Endothelial cell of umbilical vein (primary cell): ENCODE results near the gene HMG20A. TPM values are rescaled to one million over a fixed set of nuclear protein-coding genes. Genes with fewer than 3 reads are reported as not detected.

Source experiments
- BruUV-seq: library from RNA; stranded (reverse); fragments of 400-500 nt; replicated peaks from 2 replicates; lab custom pipeline; 2021; lab: Mats Ljungman, UMichigan
- CTCF ChIA-PET: fragments of 300-600, 350-600 bp; sonication (Branson Sonifier 250); formaldehyde crosslinking; loops from one replicate; lab custom pipeline; 2021; ENCODE audit warnings: antibody characterized with exemption, inconsistent platforms; lab: Charles Lee
- POLR2A ChIA-PET: fragments of 300-600, 350-600 bp; sonication (Branson Sonifier 250); formaldehyde crosslinking; loops from one replicate; lab custom pipeline; 2021; ENCODE audit warnings: antibody characterized with exemption, inconsistent platforms; lab: Charles Lee
- DNase-seq: peaks from one replicate; pipeline ENCODE4 v3.0.0-alpha.2; 2011; ENCODE audit warnings: low read depth, low spot score
- FAIRE-seq: peaks from 2 replicates; lab custom pipeline; 2011; peaks lifted over from hg19 to GRCh38; lab: Jason Lieb, UNC
- H2AFZ ChIP-seq: 2 replicates; pipeline ENCODE4 v1.6.0; 2012; ENCODE audit warnings: low read depth, low read length, control low read depth, inconsistent platforms
- H3K27ac ChIP-seq: 2 replicates; pipeline ENCODE4 v1.5.1; 2011; ENCODE audit warnings: low read depth, mild to moderate bottlenecking, control low read depth, low read length, moderate library complexity; ENCODE audit not compliant: insufficient read depth
- H3K27me3 ChIP-seq, 2 experiments: 2 replicates each; pipeline versions ENCODE4 v1.6.0 to v1.6.1; 2011; ENCODE audit warnings: low read length in 2 of 2, mixed read lengths in 1 of 2; ENCODE audit not compliant: control insufficient read depth in 2 of 2, insufficient read depth in 2 of 2
- H3K36me3 ChIP-seq, 2 experiments: 2 replicates in 1 of 2; 3 replicates in 1 of 2; pipeline ENCODE4 v1.5.1; 2011; ENCODE audit warnings: low read length in 2 of 2, mild to moderate bottlenecking in 1 of 2, moderate library complexity in 1 of 2; ENCODE audit not compliant: control insufficient read depth in 2 of 2, insufficient read depth in 2 of 2; ENCODE audit errors: extremely low read depth in 1 of 2
- H3K4me1 ChIP-seq: 3 replicates; pipeline ENCODE4 v1.5.1; 2011; ENCODE audit warnings: mild to moderate bottlenecking, low read length; ENCODE audit not compliant: control insufficient read depth, insufficient read depth; ENCODE audit errors: extremely low read depth
- H3K4me2 ChIP-seq: 2 replicates; pipeline ENCODE4 v1.6.1; 2011; ENCODE audit warnings: low read length, control low read depth, mixed read lengths; ENCODE audit not compliant: insufficient read depth
- H3K4me3 ChIP-seq, 3 experiments: fragments of 200-600 bp in 1 of 3; sonication (generic), shearing (Covaris generic) in 1 of 3; replicated peaks in 1 of 3; 2 replicates each; pipeline ENCODE4 v1.5.1; 2011 to 2016; ENCODE audit warnings: control low read depth in 3 of 3, low read length in 3 of 3, mild to moderate bottlenecking in 2 of 3, inconsistent platforms in 1 of 3, low read depth in 1 of 3, moderate library complexity in 1 of 3; ENCODE audit not compliant: insufficient read depth in 1 of 3
- H3K79me2 ChIP-seq: 2 replicates; pipeline ENCODE4 v1.6.0; 2012; ENCODE audit warnings: low read length, inconsistent platforms; ENCODE audit not compliant: control insufficient read depth, insufficient read depth
- H3K9ac ChIP-seq: replicated peaks from 2 replicates; pipeline ENCODE3; 2011; ENCODE audit warnings: low read length, control low read depth; ENCODE audit not compliant: insufficient read depth; ENCODE audit errors: extremely low read depth
- H3K9me1 ChIP-seq: replicated peaks from 3 replicates; pipeline ENCODE4 v1.6.0; 2011; ENCODE audit warnings: mild to moderate bottlenecking, low read length; ENCODE audit not compliant: control insufficient read depth, insufficient read depth; ENCODE audit errors: extremely low read depth
- H3K9me3 ChIP-seq: replicated peaks from 2 replicates; pipeline ENCODE4 v1.5.1; 2012; ENCODE audit warnings: low read length, inconsistent platforms; ENCODE audit not compliant: control insufficient read depth, insufficient read depth
- H4K20me1 ChIP-seq: replicated peaks from 2 replicates; pipeline ENCODE3; 2011; ENCODE audit warnings: mild to moderate bottlenecking, low read length; ENCODE audit not compliant: control insufficient read depth, insufficient read depth; ENCODE audit errors: extremely low read depth
- EZH2 ChIP-seq: IDR thresholded peaks from 2 replicates; pipeline ENCODE4 v1.6.1; 2012; ENCODE audit warnings: borderline replicate concordance, low read depth, mild to moderate bottlenecking, moderate library complexity, low read length, inconsistent platforms; ENCODE audit not compliant: severe bottlenecking
- FOS ChIP-seq: IDR thresholded peaks from 2 replicates; pipeline ENCODE4 v1.6.1; 2011; ENCODE audit warnings: mild to moderate bottlenecking, low read length, moderate library complexity, borderline replicate concordance; ENCODE audit not compliant: insufficient read depth
- GATA2 ChIP-seq: IDR thresholded peaks from 2 replicates; pipeline ENCODE4 v1.7.0; 2011; ENCODE audit warnings: low read depth, mild to moderate bottlenecking, moderate library complexity, mixed read lengths, low read length; ENCODE audit not compliant: insufficient read length, insufficient read depth
- JUN ChIP-seq: IDR thresholded peaks from 2 replicates; pipeline ENCODE4 v1.6.1; 2011; ENCODE audit warnings: borderline replicate concordance, low read depth; ENCODE audit not compliant: insufficient read length, insufficient read depth
- MAX ChIP-seq: IDR thresholded peaks from 2 replicates; pipeline ENCODE4 v1.6.1; 2011; ENCODE audit not compliant: insufficient read depth, insufficient read length
- MYC ChIP-seq: IDR thresholded peaks from one replicate; pipeline ENCODE4 v1.6.1; 2011; ENCODE audit warnings: mild to moderate bottlenecking, low read depth, low read length
- POLR2A ChIP-seq: IDR thresholded peaks from 2 replicates; pipeline ENCODE4 v1.6.1; 2012; ENCODE audit warnings: low read depth, mild to moderate bottlenecking, control low read depth, low read length
- POLR2AphosphoS5 ChIP-seq: IDR thresholded peaks from 2 replicates; pipeline ENCODE4 v1.6.1; 2012; ENCODE audit warnings: low read depth, mild to moderate bottlenecking, control low read depth, low read length, moderate library complexity; ENCODE audit not compliant: insufficient read depth
- dilution Hi-C: fragments of 300-500 bp; cut with MboI; formaldehyde crosslinking; loops from one replicate; pipeline ENCODE4 v1.15.0; 2019; ENCODE audit warnings: low sequenced_read_pairs; ENCODE audit not compliant: extremely low pct_ligation_motif_present
- intact Hi-C: fragments of 100-400 bp; cut with micrococcal nuclease; formaldehyde crosslinking; loops from one replicate; pipeline ENCODE4 v1.10.0; 2022
- polyA plus RNA-seq, 4 experiments: library from polyadenylated mRNA; depleted of rRNA in 3 of 4; stranded (reverse) in 3 of 4; unstranded in 1 of 4; fragments of >200 nt; gene quantifications; 2 replicates each; pipeline versions ENCODE4 v1.2.1 to v1.2.3, GENCODE V29; 2011 to 2012; ENCODE audit warnings: missing spikeins in 1 of 4
- total RNA-seq: library from RNA; stranded (reverse); gene quantifications from 2 replicates; pipeline ENCODE4 v1.2.3, GENCODE V29; 2021
- TF ChIP-seq, protein P1 (sequence below), 2 donors: IDR thresholded peaks; 1 replicate in 1 of 2; 2 replicates in 1 of 2; pipeline ENCODE4 v1.5.1; 2011; ENCODE audit warnings: low read length in 2 of 2, mild to moderate bottlenecking in 2 of 2, moderate library complexity in 2 of 2, control low read depth in 1 of 2, inconsistent platforms in 1 of 2, low read depth in 1 of 2; ENCODE audit not compliant: insufficient read depth in 1 of 2; ENCODE audit errors: extremely low read depth in 1 of 2

Gene HMG20A
- total and polyA plus RNA-seq, 2 donors (not counting 3 experiments of a cell fraction or from before 2014, with no cell fraction given) = 35.8 to 44.0 TPM

DNA sequence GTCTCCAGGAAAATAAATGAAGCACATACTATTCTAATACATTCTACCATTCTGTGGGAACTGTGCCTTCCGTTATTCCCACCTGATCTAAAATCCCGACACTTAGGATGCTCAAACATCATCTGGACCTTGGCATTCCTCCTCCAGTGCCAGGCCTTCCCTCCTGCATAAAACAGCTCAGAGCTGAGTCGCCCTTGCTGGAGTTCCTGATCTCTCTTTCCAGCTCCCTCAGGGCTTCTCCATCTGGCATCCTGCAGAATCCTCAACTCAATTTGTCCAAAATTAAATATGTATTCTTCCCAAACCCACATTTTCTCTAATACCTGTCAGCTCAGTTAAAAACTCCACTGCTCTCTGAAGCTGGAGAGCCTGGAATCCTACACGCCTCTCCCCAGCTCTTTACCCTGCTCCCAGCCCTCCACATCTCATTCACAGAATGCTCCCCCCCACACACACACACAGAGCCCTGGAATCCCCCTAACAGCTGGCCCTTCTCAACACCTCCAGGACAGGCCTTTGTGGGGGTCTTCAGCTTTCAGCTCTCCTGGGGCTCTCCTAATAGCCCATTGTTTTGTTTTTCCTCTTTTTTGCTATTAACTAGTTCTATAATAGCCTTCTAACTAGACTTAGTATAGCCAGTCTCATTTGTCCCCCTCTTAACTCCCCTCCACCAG, 78.5 kb downstream of the HMG20A start:
- intact Hi-C loops = loop anchor here (5.0 kb wide), 1 partner anchor 172 kb away; no protein-coding TSS in a partner anchor
- no peak for DNase-seq

DNA sequence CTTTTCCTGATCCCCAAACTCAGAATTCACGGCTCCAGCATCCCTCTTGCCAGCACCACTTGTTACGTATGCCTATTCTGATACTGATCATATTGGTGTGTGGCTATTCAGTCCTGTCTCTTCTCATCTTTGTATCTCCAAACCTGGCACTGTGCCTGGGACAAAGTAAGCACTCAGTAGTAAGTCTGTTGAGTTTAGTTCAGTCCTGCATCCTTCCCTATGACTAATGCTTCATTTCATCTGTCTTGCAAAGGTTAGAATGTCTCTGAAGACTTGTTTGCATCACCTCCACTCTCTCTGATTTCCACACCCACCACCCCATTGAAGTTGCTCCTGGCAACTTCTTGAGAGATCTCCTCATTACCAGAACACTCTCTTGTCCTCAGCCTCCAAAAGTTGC, 80.3 kb downstream of the HMG20A start:
- intact Hi-C loops = no loop called here
- no peak overlapping the region for H3K27ac ChIP-seq
- H3K9me1 ChIP-seq = no peaks in the 10 kb centered on the region
- TF ChIP-seq POLR2A (no peak), MAX (no peak), GATA2 (no peak), EZH2 (no peak), FOS (no peak), JUN (no peak), MYC (no peak), POLR2AphosphoS5 (no peak)
- TF ChIP-seq, protein P1, sequence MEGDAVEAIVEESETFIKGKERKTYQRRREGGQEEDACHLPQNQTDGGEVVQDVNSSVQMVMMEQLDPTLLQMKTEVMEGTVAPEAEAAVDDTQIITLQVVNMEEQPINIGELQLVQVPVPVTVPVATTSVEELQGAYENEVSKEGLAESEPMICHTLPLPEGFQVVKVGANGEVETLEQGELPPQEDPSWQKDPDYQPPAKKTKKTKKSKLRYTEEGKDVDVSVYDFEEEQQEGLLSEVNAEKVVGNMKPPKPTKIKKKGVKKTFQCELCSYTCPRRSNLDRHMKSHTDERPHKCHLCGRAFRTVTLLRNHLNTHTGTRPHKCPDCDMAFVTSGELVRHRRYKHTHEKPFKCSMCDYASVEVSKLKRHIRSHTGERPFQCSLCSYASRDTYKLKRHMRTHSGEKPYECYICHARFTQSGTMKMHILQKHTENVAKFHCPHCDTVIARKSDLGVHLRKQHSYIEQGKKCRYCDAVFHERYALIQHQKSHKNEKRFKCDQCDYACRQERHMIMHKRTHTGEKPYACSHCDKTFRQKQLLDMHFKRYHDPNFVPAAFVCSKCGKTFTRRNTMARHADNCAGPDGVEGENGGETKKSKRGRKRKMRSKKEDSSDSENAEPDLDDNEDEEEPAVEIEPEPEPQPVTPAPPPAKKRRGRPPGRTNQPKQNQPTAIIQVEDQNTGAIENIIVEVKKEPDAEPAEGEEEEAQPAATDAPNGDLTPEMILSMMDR (IDR thresholded peaks at IDR 0.05; ENCODE audit: extremely low read depth in 1 of 2, insufficient read depth in 1 of 2, low read depth in 1 of 2, low read length in 2 of 2) = no peak
- CTCF ChIA-PET = interaction anchor here (5.6 kb wide), 1 partner anchor 41 kb away, joined by 90 read pairs; no protein-coding TSS in a partner anchor
- H4K20me1 ChIP-seq = no peaks in the 10 kb centered on the region
- no peak overlapping the region for H3K9ac ChIP-seq
- H3K4me1 ChIP-seq = peaks cover 28% of the 10 kb centered on the region
- no TSS peak for BruUV-seq
- no peak for DNase-seq
- FAIRE-seq = no peak
- no peaks in the 10 kb centered on the region for H3K9me3 ChIP-seq
- no peak overlapping the region for H3K4me3 ChIP-seq
- H3K27me3 ChIP-seq = no peaks in the 10 kb centered on the region
- no peak overlapping the region for H2AFZ ChIP-seq
- POLR2A ChIA-PET = no interaction called here
- no peak overlapping the region for H3K4me2 ChIP-seq
- no peaks in the 10 kb centered on the region for H3K79me2 ChIP-seq
- dilution Hi-C loops = no loop called here
- H3K36me3 ChIP-seq = no peaks in the 10 kb centered on the region

More for the DNA sequence above, 78.5 kb downstream of the HMG20A start:
- Histone ChIP-seq H3K27ac (no peak overlapping the region), H3K4me3 (no peak overlapping the region), H3K4me2 (no peak overlapping the region), H3K27me3 (no peaks in the 10 kb centered on the region), H3K36me3 (no peaks in the 10 kb centered on the region), H3K9ac (no peak overlapping the region), H3K9me1 (no peaks in the 10 kb centered on the region), H3K4me1 (peaks cover 39% of the 10 kb centered on the region), H3K79me2 (no peaks in the 10 kb centered on the region), H3K9me3 (no peaks in the 10 kb centered on the region), H4K20me1 (no peaks in the 10 kb centered on the region), H2AFZ (no peak overlapping the region)
- dilution Hi-C loops = no loop called here
- TF ChIP-seq POLR2AphosphoS5 = no peak
- no peak for TF ChIP-seq GATA2
- no peak for TF ChIP-seq FOS
- no peak for TF ChIP-seq EZH2
- TF ChIP-seq POLR2A = no peak
- TF ChIP-seq JUN = no peak
- POLR2A ChIA-PET = no interaction called here
- BruUV-seq = no TSS peak
- no peak for FAIRE-seq
- CTCF ChIA-PET = interaction anchor here (4.5 to 6.7 kb wide), 4 partner anchors 8 to 379 kb away, joined by 41 to 96 read pairs (median 82); no protein-coding TSS in a partner anchor
